Measurements from ENCODE around the gene GRB10.
"Not testable (repeated sequence)": the region's sequence is repeated elsewhere in the genome, so short reads cannot be mapped to it uniquely, and the experiment has no call there.

Gene GRB10

GRCh38 chr7:50605059-50605458, 177.6 kb downstream of the GRB10 start:
- no peak for DNase-seq (ENCODE audit: low read depth)
- no peak overlapping the region for H3K4me3 ChIP-seq (ENCODE audit: low read depth, low read length)

GRCh38 chr7:50603287-50603686, 179.4 kb downstream of the GRB10 start:
- H3K4me3 ChIP-seq (ENCODE audit: low read depth, low read length): no peak overlapping the region
- no peak for DNase-seq (ENCODE audit: low read depth)

- no peak overlapping the region for H3K4me3 ChIP-seq (ENCODE audit: low read depth, low read length)
- DNase-seq (ENCODE audit: low read depth): no peak
These were observed 183.3 kb downstream of the GRB10 start for GRCh38 chr7:50599385-50599784.

GRCh38 chr7:50598460-50599343, 184.0 kb downstream of the GRB10 start:
- H3K4me3 ChIP-seq (ENCODE audit: low read depth, low read length): no peak overlapping the region
- DNase-seq (ENCODE audit: low read depth): no peak

- no peak for DNase-seq (ENCODE audit: low read depth)
- H3K4me3 ChIP-seq (ENCODE audit: low read depth, low read length): no peak overlapping the region
These were observed 186.2 kb downstream of the GRB10 start for GRCh38 chr7:50596484-50596883.

- no peak overlapping the region for H3K4me3 ChIP-seq (ENCODE audit: low read depth, low read length)
These were observed 187.1 kb downstream of the GRB10 start for GRCh38 chr7:50595491-50596102.

GRCh38 chr7:50594734-50595485, 187.8 kb downstream of the GRB10 start:
- H3K4me3 ChIP-seq (ENCODE audit: low read depth, low read length): no peak overlapping the region
- DNase-seq (ENCODE audit: low read depth): no peak

More at GRCh38 chr7:50595491-50596102, 187.1 kb downstream of the GRB10 start:
- DNase-seq (ENCODE audit: low read depth): peak; percentile 20

GRCh38 chr7:50594136-50594535, 188.6 kb downstream of the GRB10 start:
- no peak overlapping the region for H3K4me3 ChIP-seq (ENCODE audit: low read depth, low read length)
- DNase-seq (ENCODE audit: low read depth): no peak

- DNase-seq (ENCODE audit: low read depth): no peak
- no peak overlapping the region for H3K4me3 ChIP-seq (ENCODE audit: low read depth, low read length)
These were observed 189.8 kb downstream of the GRB10 start for GRCh38 chr7:50592940-50593339.

- no peak overlapping the region for H3K4me3 ChIP-seq (ENCODE audit: low read depth, low read length)
- no peak for DNase-seq (ENCODE audit: low read depth)
These were observed 190.9 kb downstream of the GRB10 start for GRCh38 chr7:50591480-50592438.

GRCh38 chr7:50591098-50591479, 191.6 kb downstream of the GRB10 start:
- no peak for DNase-seq (ENCODE audit: low read depth)
- H3K4me3 ChIP-seq (ENCODE audit: low read depth, low read length): no peak overlapping the region

GRCh38 chr7:50590535-50590934, 192.2 kb downstream of the GRB10 start:
- DNase-seq (ENCODE audit: low read depth): no peak
- no peak overlapping the region for H3K4me3 ChIP-seq (ENCODE audit: low read depth, low read length)

- DNase-seq (ENCODE audit: low read depth): no peak
- H3K4me3 ChIP-seq (ENCODE audit: low read depth, low read length): no peak overlapping the region
These were observed 193.3 kb downstream of the GRB10 start for GRCh38 chr7:50589364-50589763.

GRCh38 chr7:50588937-50589336, 193.8 kb downstream of the GRB10 start:
- no peak overlapping the region for H3K4me3 ChIP-seq (ENCODE audit: low read depth, low read length)
- no peak for DNase-seq (ENCODE audit: low read depth)

- no peak for DNase-seq (ENCODE audit: low read depth)
- no peak overlapping the region for H3K4me3 ChIP-seq (ENCODE audit: low read depth, low read length)
These were observed 195.0 kb downstream of the GRB10 start for GRCh38 chr7:50587737-50588136.

- no peak for DNase-seq (ENCODE audit: low read depth)
- no peak overlapping the region for H3K4me3 ChIP-seq (ENCODE audit: low read depth, low read length)
These were observed 197.8 kb downstream of the GRB10 start for GRCh38 chr7:50584793-50585408.

- no peak overlapping the region for H3K4me3 ChIP-seq (ENCODE audit: low read depth, low read length)
- no peak for DNase-seq (ENCODE audit: low read depth)
These were observed 198.3 kb downstream of the GRB10 start for GRCh38 chr7:50584386-50584785.

- DNase-seq (ENCODE audit: low read depth); H3K4me3 ChIP-seq (ENCODE audit: low read depth, low read length): not testable (repeated sequence)
These were observed 199.4 kb downstream of the GRB10 start for GRCh38 chr7:50583295-50583694.

- not testable (repeated sequence) for DNase-seq (ENCODE audit: low read depth); H3K4me3 ChIP-seq (ENCODE audit: low read depth, low read length)
These were observed 200.4 kb downstream of the GRB10 start for GRCh38 chr7:50582271-50582670.
